KMS-11 (cell line): Measurements from ENCODE around the gene KCNJ4.

Experiments used
- H2AFZ ChIP-seq: fragments of 200-600 bp; sonication (generic); 2 replicates; pipeline ENCODE4 v1.6.1; 2016; ENCODE audit warnings: antibody characterized with exemption, mixed run types, low read depth
- H3K27ac ChIP-seq: fragments of 200-600 bp; sonication (generic); 2 replicates; pipeline ENCODE4 v1.6.1; 2016; ENCODE audit warnings: mild to moderate bottlenecking, mixed run types
- H3K27me3 ChIP-seq: fragments of 200-600 bp; sonication (generic); 2 replicates; pipeline ENCODE4 v1.6.1; 2017; ENCODE audit warnings: mild to moderate bottlenecking, low read depth, mixed run types, moderate library complexity; ENCODE audit not compliant: insufficient read depth
- H3K36me3 ChIP-seq: fragments of 200-600 bp; sonication (generic); 2 replicates; pipeline ENCODE4 v1.6.1; 2017; ENCODE audit warnings: mild to moderate bottlenecking, mixed run types; ENCODE audit not compliant: insufficient read depth
- H3K4me1 ChIP-seq: fragments of 200-600 bp; sonication (generic); 2 replicates; pipeline ENCODE4 v1.6.1; 2016; ENCODE audit warnings: mild to moderate bottlenecking, low read depth, mixed run types; ENCODE audit not compliant: poor library complexity, severe bottlenecking
- H3K4me2 ChIP-seq: fragments of 200-600 bp; sonication (generic); 2 replicates; pipeline ENCODE4 v1.7.0; 2016; ENCODE audit warnings: mild to moderate bottlenecking, mixed run types
- H3K4me3 ChIP-seq: fragments of 200-600 bp; sonication (generic); IDR thresholded peaks from 2 replicates; pipeline ENCODE4 v1.6.1; 2017; ENCODE audit warnings: low read depth, low read length, mixed read lengths; ENCODE audit not compliant: insufficient read depth
- H3K79me2 ChIP-seq: fragments of 200-600 bp; sonication (generic); 2 replicates; pipeline ENCODE4 v1.6.1; 2016; ENCODE audit warnings: low read depth, mixed run types; ENCODE audit not compliant: insufficient read depth
- H3K9ac ChIP-seq: fragments of 200-600 bp; sonication (generic); 2 replicates; pipeline ENCODE4 v1.6.1; 2016; ENCODE audit warnings: mild to moderate bottlenecking, mixed run types
- H4K20me1 ChIP-seq: fragments of 200-600 bp; sonication (generic); 2 replicates; pipeline ENCODE4 v1.6.1; 2016; ENCODE audit warnings: mild to moderate bottlenecking, mixed run types; ENCODE audit not compliant: insufficient read depth
- TF ChIP-seq, protein P1 (sequence below): fragments of 200-600 bp; sonication (generic); conservative IDR thresholded peaks from 2 replicates; pipeline ENCODE4 v1.6.1; 2017; ENCODE audit warnings: low read depth, mild to moderate bottlenecking, antibody characterized with exemption, low read length, moderate library complexity, mixed read lengths

The KCNJ4 gene

DNA sequence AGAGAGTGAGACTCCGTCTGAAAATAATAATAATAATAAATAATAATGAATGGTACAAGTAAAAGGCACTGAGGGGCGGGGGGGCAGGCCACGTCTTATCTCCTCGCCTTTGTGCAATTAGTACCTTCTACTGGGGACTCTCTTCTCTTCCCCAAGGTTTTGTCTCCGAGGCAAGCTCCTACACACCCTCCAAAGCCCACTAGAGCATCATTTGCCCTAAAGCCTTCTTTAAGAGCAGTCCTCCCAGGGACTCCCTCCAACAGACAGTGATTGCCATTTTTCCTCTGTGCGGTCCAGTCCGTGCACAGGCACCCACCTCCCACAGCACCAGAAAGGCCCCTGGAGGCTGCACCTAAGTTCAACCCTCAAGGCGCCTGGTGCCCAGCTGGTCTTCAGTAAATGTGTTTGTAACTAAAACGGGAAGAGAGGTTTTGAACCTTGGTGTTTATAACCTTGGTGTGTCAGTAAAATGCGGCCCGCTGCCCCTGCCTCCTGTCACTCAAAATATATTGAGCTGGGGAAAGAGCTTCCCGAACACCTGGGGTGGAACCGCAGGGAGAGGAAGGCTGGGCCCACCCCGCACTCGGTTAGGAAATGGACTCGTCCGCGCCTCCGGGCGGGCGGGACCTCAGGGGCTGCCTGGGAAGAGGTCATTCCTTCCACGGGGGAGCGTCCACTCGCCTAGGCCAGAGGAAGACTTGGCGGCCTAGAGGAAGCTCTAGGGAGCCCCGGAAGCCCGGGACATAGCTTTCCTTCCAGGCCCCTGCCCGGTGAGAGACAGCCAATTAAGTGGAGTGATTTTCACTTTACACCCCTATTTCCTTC, 8.2 kb upstream of the KCNJ4 start:
- H3K36me3 ChIP-seq = no peaks in the 10 kb centered on the region
- TF ChIP-seq, protein P1, sequence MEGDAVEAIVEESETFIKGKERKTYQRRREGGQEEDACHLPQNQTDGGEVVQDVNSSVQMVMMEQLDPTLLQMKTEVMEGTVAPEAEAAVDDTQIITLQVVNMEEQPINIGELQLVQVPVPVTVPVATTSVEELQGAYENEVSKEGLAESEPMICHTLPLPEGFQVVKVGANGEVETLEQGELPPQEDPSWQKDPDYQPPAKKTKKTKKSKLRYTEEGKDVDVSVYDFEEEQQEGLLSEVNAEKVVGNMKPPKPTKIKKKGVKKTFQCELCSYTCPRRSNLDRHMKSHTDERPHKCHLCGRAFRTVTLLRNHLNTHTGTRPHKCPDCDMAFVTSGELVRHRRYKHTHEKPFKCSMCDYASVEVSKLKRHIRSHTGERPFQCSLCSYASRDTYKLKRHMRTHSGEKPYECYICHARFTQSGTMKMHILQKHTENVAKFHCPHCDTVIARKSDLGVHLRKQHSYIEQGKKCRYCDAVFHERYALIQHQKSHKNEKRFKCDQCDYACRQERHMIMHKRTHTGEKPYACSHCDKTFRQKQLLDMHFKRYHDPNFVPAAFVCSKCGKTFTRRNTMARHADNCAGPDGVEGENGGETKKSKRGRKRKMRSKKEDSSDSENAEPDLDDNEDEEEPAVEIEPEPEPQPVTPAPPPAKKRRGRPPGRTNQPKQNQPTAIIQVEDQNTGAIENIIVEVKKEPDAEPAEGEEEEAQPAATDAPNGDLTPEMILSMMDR = no peak
- H4K20me1 ChIP-seq = no peaks in the 10 kb centered on the region
- no peak overlapping the region for H3K27ac ChIP-seq
- no peak overlapping the region for H3K4me2 ChIP-seq
- no peak overlapping the region for H3K9ac ChIP-seq
- H3K4me3 ChIP-seq = no peak overlapping the region
- H3K4me1 ChIP-seq = peaks cover 24% of the 10 kb centered on the region
- peaks cover 4% of the 10 kb centered on the region; the same call in 1 of the 2 replicates for H3K27me3 ChIP-seq
- H2AFZ ChIP-seq = no peak overlapping the region
- no peaks in the 10 kb centered on the region for H3K79me2 ChIP-seq

DNA sequence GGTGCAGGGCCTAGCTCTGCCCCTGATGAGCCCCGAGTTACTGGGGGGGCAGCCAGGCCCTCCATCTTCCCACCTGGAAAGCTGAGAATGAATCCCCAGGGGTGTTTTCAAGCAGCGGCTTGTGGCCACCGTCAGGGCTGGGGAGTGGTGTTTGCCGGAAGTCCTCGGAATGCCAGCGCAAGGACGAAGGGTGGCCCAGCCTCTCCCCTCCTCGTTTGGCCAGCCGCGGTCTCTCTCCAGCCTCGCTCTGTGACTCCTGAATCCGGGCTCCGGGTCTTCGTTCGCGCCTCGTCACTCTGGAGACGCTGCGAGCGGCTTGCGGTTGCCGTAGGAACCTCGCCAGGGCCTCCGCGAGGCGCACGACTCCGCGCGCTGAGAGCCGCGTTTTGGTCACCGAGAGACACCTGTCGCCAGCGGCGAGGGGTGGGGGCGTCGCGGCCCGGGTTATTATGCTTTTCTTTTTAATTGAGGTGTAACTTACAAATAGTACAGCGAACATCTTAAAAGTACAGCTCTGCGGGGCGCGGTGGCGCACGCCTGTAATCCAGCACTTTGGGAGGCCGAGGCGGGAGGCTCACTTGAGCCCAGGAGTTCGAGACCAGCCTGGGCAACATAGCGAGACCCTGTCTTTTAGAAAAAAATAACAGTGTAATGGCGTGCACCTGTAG, 6.5 kb upstream of the KCNJ4 start:
- no peak overlapping the region for H3K27ac ChIP-seq
- H3K79me2 ChIP-seq = no peaks in the 10 kb centered on the region
- H3K4me3 ChIP-seq = no peak overlapping the region
- no peaks in the 10 kb centered on the region for H3K36me3 ChIP-seq
- H3K9ac ChIP-seq = no peak overlapping the region
- H3K27me3 ChIP-seq = peaks cover under 1% of the 10 kb centered on the region; the same call in 1 of the 2 replicates
- H3K4me1 ChIP-seq = peaks cover 26% of the 10 kb centered on the region
- peak overlapping the region; percentile 74 for H3K4me2 ChIP-seq
- H2AFZ ChIP-seq = peak overlapping the region; percentile 75
- no peaks in the 10 kb centered on the region for H4K20me1 ChIP-seq
- TF ChIP-seq, protein P1 = no peak

DNA sequence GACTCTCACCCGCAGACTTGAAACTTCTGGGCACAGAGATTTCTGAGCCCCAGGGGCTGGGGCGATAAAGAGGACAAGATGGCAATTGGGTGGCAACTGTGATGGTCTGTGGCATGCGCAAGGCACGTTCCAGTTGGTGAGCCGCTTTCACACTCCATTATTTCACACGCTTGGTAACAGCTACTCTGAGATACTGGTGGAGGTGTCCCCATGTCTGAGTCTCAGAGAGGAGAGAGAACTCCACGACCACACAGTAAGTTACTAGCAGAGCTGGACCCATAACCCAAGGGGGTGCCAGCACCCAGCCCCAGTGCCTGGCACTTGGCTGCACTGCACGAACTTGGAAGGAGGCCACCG, 6.0 kb upstream of the KCNJ4 start:
- Histone ChIP-seq H3K4me3 (no peak overlapping the region), H3K4me1 (peaks cover 31% of the 10 kb centered on the region), H3K4me2 (peak overlapping the region; percentile 74), H3K79me2 (no peaks in the 10 kb centered on the region), H3K27ac (no peak overlapping the region), H3K27me3 (no peaks in the 10 kb centered on the region; the same call in 1 of the 2 replicates), H3K9ac (no peak overlapping the region), H2AFZ (peak overlapping the region; percentile 75), H4K20me1 (no peaks in the 10 kb centered on the region), H3K36me3 (no peaks in the 10 kb centered on the region)
- TF ChIP-seq, protein P1 = no peak

DNA sequence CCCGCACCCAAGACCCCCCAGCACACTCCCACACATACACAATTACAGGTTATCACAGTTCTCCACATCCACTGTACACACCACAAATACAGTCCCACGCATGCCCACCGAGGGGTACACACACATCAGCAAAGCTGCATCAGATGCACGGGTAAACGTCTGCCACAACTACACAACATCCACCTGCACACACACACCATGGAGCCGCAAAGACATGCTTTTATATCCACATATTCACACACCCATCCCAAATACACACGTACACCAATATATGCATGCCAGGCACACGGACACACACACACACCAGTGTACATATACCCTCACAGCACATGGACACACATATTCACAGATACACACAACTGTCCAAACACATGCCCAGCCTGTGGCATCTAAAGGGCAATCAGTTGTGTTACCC, 5.4 kb upstream of the KCNJ4 start:
- Histone ChIP-seq H3K27me3 (peaks cover 2% of the 10 kb centered on the region; the same call in 1 of the 2 replicates), H3K9ac (no peak overlapping the region)

More for the DNA sequence above, 5.4 kb upstream of the KCNJ4 start:
- no peaks in the 10 kb centered on the region for H3K36me3 ChIP-seq
- H3K4me3 ChIP-seq = no peak overlapping the region
- H3K79me2 ChIP-seq = no peaks in the 10 kb centered on the region
- no peak overlapping the region for H3K27ac ChIP-seq
- H3K4me1 ChIP-seq = peaks cover 32% of the 10 kb centered on the region
- H4K20me1 ChIP-seq = no peaks in the 10 kb centered on the region
- no peak overlapping the region for H2AFZ ChIP-seq
- H3K4me2 ChIP-seq = peak overlapping the region; percentile 74; the same call in 1 of the 2 replicates
- TF ChIP-seq, protein P1 = no peak
